Esophagus muscularis mucosa (tissue), 4 donors: ENCODE measurements around the gene HLA-B.

Experiments
- EP300 ChIP-seq: sonication (generic); formaldehyde crosslinking; IDR thresholded peaks from one replicate; pipeline ENCODE4 v1.6.1; 2017; ENCODE audit warnings: antibody characterized with exemption
- POLR2A ChIP-seq: fragments of 450-650 bp; IDR thresholded peaks from one replicate; pipeline ENCODE4 v1.6.1; 2017; ENCODE audit warnings: antibody characterized with exemption, moderate library complexity, mild to moderate bottlenecking, low read depth
- TF ChIP-seq, protein P1 (sequence below), 3 experiments: fragments of 200-600 bp in 2 of 3; fragments of 450-650 bp in 1 of 3; sonication (generic) in 2 of 3; IDR thresholded peaks; one replicate each; pipeline ENCODE4 v1.5.1; 2017 to 2019; ENCODE audit warnings: antibody characterized with exemption in 3 of 3, mild to moderate bottlenecking in 2 of 3, moderate library complexity in 1 of 3

DNA sequence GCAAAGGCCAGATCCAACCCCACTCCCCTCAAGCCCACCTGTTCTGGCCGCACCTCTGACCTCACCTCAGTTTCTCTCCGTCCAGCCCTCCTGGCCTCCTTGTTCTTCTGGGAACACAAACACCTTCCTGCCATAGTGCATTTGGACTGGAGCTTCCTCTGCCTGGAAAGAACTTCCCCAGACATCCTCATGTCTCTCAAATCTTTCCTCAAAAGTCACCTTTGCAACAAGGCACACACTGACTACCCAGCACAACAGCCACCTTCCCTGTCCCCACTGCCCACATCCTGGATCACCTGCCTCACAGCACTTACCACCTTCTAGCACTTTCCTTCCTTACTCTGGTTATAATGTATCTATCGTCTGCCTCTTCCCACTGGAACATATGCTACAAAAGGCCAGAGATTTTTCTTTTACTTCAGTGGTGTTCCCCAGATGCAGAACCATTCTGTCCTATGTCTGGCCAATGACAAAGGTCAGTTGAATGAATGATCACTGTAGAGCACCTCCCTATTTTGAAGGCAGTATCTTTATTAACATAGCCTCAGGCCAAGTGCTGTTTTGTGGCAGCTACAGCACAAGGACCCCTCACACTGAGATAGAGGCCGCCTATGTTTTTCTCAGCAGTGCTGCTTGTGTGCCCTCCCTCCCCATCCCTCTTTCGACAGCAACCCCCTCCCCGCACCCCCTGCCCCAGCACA, 4.1 kb downstream of the HLA-B start:
- TF ChIP-seq, protein P1, sequence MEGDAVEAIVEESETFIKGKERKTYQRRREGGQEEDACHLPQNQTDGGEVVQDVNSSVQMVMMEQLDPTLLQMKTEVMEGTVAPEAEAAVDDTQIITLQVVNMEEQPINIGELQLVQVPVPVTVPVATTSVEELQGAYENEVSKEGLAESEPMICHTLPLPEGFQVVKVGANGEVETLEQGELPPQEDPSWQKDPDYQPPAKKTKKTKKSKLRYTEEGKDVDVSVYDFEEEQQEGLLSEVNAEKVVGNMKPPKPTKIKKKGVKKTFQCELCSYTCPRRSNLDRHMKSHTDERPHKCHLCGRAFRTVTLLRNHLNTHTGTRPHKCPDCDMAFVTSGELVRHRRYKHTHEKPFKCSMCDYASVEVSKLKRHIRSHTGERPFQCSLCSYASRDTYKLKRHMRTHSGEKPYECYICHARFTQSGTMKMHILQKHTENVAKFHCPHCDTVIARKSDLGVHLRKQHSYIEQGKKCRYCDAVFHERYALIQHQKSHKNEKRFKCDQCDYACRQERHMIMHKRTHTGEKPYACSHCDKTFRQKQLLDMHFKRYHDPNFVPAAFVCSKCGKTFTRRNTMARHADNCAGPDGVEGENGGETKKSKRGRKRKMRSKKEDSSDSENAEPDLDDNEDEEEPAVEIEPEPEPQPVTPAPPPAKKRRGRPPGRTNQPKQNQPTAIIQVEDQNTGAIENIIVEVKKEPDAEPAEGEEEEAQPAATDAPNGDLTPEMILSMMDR (IDR thresholded peaks at IDR 0.05), result no peak
- TF ChIP-seq EP300, result no peak
- TF ChIP-seq POLR2A, result no peak
